ENCODE measurements around the gene PRAC2.

DNA sequence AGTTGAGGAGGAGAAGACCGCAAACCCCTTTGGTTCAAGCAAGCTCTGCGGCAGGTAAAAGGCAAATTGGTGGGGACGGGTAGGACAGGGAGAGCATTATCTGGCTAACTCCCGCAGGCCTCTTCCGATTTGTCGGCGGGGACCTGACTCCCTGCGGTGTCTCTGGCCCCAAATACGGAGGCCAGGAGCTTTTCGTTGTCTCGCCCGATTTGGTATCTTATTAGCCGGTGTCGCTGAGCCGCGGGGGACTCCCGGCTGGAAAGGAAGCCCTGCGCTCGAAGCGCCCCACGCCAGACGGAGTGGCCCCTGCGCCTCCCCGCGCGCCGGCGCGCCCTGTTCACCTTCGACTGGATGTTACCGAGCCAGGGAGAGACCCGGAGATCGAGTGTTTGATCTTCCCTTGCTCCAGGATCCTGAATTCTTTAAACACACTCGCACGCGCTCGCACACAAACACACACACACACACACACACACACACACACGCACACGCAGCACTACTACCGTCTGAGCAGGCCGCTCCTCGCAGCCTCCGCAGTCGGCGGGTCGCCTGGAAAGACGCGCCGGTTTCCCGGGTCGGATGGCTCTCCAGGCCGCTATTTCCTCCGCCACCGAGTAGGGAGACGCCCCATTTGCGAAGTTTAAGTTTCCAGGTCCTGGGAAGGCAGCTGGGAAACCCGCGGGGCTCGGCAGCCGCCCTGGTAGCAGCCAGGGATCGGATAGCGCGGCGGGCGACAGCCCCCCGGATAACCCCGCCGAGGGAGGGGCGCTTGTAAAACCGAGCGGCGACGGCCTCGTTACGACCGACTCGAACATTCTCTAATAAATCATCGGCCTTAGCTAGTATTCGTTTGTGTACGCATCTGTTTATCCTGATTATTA lies 4.0 kb upstream of the PRAC2 start:
- TF ChIP-seq, protein P1, sequence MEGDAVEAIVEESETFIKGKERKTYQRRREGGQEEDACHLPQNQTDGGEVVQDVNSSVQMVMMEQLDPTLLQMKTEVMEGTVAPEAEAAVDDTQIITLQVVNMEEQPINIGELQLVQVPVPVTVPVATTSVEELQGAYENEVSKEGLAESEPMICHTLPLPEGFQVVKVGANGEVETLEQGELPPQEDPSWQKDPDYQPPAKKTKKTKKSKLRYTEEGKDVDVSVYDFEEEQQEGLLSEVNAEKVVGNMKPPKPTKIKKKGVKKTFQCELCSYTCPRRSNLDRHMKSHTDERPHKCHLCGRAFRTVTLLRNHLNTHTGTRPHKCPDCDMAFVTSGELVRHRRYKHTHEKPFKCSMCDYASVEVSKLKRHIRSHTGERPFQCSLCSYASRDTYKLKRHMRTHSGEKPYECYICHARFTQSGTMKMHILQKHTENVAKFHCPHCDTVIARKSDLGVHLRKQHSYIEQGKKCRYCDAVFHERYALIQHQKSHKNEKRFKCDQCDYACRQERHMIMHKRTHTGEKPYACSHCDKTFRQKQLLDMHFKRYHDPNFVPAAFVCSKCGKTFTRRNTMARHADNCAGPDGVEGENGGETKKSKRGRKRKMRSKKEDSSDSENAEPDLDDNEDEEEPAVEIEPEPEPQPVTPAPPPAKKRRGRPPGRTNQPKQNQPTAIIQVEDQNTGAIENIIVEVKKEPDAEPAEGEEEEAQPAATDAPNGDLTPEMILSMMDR (IDR thresholded peaks at IDR 0.05; ENCODE audit: low read length), result no peak
- no peak for TF ChIP-seq EZH2 (IDR thresholded peaks at IDR 0.05; ENCODE audit: borderline replicate concordance, low read length)

Data from OCI-LY1 (cell line).